ENCODE results near the gene GABPB1. TPM values are rescaled to one million over a fixed set of nuclear protein-coding genes. Genes with fewer than 3 reads are reported as not detected.
A peak's percentile ranks its signal among the peaks of the same experiment; 100 is the strongest.

Gene GABPB1
- total and polyA plus RNA-seq, 2 of the 13 experiments (the other 11 are each of a cell fraction or from before 2014, with no cell fraction given): 17.5 to 39.5 TPM

DNA sequence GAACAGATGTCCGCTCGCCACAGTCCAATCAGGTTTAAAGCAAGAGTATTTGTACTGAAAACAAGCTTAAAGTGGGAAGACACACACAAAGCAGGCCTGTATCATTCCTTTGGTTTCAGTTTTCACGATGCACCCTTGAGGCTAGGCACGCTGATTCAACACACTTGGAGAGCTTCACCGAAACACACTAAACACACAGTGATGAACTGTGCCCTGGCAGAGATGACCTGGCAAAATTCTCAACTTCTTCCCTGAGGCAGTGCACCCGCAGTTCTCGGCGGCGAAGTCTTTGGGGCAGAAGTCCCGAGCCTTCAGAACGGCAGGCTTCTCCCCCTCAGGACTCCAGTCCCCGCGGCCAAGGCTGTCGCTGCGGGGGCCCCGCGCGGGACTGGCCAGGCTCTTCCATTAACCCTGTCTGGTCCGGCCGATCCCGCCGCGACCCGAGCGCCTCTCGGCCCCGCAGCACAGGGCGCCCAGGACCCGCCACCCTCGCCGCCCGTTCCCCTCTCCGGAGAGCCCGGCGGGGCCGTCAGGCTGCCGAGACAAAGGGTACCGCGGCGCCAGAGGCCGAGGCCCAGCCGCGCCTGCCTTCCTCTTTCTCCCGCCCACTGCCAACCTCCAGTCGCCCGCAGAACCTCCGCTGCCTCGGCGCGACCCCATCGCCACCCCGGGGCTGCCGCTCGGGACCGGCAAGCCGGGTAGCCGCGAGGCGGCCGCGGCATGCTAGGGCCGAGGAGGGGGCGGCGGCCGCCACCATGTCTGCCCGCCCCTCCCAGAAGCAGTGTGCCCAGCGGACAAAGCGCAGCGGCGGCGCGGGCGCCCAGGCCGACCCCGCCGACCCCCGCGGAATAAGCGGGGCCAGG is 792 bp downstream of the GABPB1 start (continued):
- TF ChIP-seq, protein P1, sequence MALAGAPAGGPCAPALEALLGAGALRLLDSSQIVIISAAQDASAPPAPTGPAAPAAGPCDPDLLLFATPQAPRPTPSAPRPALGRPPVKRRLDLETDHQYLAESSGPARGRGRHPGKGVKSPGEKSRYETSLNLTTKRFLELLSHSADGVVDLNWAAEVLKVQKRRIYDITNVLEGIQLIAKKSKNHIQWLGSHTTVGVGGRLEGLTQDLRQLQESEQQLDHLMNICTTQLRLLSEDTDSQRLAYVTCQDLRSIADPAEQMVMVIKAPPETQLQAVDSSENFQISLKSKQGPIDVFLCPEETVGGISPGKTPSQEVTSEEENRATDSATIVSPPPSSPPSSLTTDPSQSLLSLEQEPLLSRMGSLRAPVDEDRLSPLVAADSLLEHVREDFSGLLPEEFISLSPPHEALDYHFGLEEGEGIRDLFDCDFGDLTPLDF (CRISPR knock-in tag; IDR thresholded peaks at IDR 0.05): no peak; the same call in 1 of the 2 replicates
- TF ChIP-seq, protein P2, sequence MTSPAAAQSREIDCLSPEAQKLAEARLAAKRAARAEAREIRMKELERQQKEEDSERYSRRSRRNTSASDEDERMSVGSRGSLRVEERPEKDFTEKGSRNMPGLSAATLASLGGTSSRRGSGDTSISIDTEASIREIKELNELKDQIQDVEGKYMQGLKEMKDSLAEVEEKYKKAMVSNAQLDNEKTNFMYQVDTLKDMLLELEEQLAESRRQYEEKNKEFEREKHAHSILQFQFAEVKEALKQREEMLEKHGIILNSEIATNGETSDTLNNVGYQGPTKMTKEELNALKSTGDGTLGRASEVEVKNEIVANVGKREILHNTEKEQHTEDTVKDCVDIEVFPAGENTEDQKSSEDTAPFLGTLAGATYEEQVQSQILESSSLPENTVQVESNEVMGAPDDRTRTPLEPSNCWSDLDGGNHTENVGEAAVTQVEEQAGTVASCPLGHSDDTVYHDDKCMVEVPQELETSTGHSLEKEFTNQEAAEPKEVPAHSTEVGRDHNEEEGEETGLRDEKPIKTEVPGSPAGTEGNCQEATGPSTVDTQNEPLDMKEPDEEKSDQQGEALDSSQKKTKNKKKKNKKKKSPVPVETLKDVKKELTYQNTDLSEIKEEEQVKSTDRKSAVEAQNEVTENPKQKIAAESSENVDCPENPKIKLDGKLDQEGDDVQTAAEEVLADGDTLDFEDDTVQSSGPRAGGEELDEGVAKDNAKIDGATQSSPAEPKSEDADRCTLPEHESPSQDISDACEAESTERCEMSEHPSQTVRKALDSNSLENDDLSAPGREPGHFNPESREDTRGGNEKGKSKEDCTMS (CRISPR knock-in tag; conservative IDR thresholded peaks at IDR 0.05): no peak
- peak; percentile 11; the same call in 1 of the 2 replicates for TF ChIP-seq FOXA3 (CRISPR knock-in tag; IDR thresholded peaks at IDR 0.05)
- TF ChIP-seq YY1 (IDR thresholded peaks at IDR 0.05; ENCODE audit: insufficient read depth, insufficient replicate concordance, low read depth, low read length): peak; percentile 19
- no peak for TF ChIP-seq JUN (CRISPR knock-in tag; IDR thresholded peaks at IDR 0.05)
- no peak for TF ChIP-seq ZNF510 (CRISPR knock-in tag; IDR thresholded peaks at IDR 0.05; ENCODE audit: low read depth)
- TF ChIP-seq AKAP8 (CRISPR knock-in tag; IDR thresholded peaks at IDR 0.05): 0 out of 2 replicates have a peak, but pooled peaks have one; percentile 32
- TF ChIP-seq KMT2B (CRISPR knock-in tag; IDR thresholded peaks at IDR 0.05): peak; percentile 48; the same call in 1 of the 2 replicates
- no peak for TF ChIP-seq MIXL1 (CRISPR knock-in tag; IDR thresholded peaks at IDR 0.05)
- TF ChIP-seq, protein P3, sequence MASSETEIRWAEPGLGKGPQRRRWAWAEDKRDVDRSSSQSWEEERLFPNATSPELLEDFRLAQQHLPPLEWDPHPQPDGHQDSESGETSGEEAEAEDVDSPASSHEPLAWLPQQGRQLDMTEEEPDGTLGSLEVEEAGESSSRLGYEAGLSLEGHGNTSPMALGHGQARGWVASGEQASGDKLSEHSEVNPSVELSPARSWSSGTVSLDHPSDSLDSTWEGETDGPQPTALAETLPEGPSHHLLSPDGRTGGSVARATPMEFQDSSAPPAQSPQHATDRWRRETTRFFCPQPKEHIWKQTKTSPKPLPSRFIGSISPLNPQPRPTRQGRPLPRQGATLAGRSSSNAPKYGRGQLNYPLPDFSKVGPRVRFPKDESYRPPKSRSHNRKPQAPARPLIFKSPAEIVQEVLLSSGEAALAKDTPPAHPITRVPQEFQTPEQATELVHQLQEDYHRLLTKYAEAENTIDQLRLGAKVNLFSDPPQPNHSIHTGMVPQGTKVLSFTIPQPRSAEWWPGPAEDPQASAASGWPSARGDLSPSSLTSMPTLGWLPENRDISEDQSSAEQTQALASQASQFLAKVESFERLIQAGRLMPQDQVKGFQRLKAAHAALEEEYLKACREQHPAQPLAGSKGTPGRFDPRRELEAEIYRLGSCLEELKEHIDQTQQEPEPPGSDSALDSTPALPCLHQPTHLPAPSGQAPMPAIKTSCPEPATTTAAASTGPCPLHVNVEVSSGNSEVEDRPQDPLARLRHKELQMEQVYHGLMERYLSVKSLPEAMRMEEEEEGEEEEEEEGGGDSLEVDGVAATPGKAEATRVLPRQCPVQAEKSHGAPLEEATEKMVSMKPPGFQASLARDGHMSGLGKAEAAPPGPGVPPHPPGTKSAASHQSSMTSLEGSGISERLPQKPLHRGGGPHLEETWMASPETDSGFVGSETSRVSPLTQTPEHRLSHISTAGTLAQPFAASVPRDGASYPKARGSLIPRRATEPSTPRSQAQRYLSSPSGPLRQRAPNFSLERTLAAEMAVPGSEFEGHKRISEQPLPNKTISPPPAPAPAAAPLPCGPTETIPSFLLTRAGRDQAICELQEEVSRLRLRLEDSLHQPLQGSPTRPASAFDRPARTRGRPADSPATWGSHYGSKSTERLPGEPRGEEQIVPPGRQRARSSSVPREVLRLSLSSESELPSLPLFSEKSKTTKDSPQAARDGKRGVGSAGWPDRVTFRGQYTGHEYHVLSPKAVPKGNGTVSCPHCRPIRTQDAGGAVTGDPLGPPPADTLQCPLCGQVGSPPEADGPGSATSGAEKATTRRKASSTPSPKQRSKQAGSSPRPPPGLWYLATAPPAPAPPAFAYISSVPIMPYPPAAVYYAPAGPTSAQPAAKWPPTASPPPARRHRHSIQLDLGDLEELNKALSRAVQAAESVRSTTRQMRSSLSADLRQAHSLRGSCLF (CRISPR knock-in tag; IDR thresholded peaks at IDR 0.05; ENCODE audit: borderline replicate concordance): 0 out of 2 replicates have a peak, but pooled peaks have one; percentile 17
- TF ChIP-seq, protein P4, sequence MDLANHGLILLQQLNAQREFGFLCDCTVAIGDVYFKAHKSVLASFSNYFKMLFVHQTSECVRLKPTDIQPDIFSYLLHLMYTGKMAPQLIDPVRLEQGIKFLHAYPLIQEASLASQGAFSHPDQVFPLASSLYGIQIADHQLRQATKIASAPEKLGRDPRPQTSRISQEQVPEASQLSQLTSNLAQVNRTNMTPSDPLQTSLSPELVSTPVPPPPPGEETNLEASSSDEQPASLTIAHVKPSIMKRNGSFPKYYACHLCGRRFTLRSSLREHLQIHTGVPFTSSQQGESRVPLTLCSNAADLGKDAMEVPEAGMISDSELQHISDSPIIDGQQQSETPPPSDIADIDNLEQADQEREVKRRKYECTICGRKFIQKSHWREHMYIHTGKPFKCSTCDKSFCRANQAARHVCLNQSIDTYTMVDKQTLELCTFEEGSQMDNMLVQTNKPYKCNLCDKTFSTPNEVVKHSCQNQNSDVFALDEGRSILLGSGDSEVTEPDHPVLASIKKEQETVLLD (CRISPR knock-in tag; IDR thresholded peaks at IDR 0.05; ENCODE audit: low read depth): 0 out of 2 replicates have a peak, but pooled peaks have one; percentile 35
- no peak; the same call in 1 of the 2 replicates for TF ChIP-seq MIER2 (CRISPR knock-in tag; IDR thresholded peaks at IDR 0.05)
- TF ChIP-seq, protein P5, sequence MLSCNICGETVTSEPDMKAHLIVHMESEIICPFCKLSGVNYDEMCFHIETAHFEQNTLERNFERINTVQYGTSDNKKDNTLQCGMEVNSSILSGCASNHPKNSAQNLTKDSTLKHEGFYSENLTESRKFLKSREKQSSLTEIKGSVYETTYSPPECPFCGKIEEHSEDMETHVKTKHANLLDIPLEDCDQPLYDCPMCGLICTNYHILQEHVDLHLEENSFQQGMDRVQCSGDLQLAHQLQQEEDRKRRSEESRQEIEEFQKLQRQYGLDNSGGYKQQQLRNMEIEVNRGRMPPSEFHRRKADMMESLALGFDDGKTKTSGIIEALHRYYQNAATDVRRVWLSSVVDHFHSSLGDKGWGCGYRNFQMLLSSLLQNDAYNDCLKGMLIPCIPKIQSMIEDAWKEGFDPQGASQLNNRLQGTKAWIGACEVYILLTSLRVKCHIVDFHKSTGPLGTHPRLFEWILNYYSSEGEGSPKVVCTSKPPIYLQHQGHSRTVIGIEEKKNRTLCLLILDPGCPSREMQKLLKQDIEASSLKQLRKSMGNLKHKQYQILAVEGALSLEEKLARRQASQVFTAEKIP (CRISPR knock-in tag; IDR thresholded peaks at IDR 0.05; ENCODE audit: borderline replicate concordance): no peak
- TF ChIP-seq ZNF205 (CRISPR knock-in tag; IDR thresholded peaks at IDR 0.05): no peak

Measured in HepG2 (cell line).